C4-2B (cell line): ENCODE data around the gene ZNF784.

Experiments used
- CTCF ChIP-seq: fragments of 450-650 bp; conservative IDR thresholded peaks from 2 replicates; pipeline ENCODE4 v1.5.1; 2017; ENCODE audit warnings: mild to moderate bottlenecking
- ZFX ChIP-seq: fragments of 450-650 bp; IDR thresholded peaks from 2 replicates; pipeline ENCODE4 v1.6.1; 2017

- TF ChIP-seq CTCF (no peak), ZFX (no peak)
Measured at GRCh38 chr19:55667958-55668357, 43.6 kb upstream of the ZNF784 start.
